GM19043 (cell line): ENCODE results near the gene ZDBF2.
"Not testable (repeated sequence)": the region's sequence is repeated elsewhere in the genome, so short reads cannot be mapped to it uniquely, and the experiment has no call there.

Source experiments
- ATAC-seq: cut with Tn5 transposase; IDR thresholded peaks from one replicate; pipeline ENCODE4 v1.9.1; 2021; ENCODE audit warnings: low read depth; ENCODE audit not compliant: unreplicated experiment

ZDBF2 gene

DNA sequence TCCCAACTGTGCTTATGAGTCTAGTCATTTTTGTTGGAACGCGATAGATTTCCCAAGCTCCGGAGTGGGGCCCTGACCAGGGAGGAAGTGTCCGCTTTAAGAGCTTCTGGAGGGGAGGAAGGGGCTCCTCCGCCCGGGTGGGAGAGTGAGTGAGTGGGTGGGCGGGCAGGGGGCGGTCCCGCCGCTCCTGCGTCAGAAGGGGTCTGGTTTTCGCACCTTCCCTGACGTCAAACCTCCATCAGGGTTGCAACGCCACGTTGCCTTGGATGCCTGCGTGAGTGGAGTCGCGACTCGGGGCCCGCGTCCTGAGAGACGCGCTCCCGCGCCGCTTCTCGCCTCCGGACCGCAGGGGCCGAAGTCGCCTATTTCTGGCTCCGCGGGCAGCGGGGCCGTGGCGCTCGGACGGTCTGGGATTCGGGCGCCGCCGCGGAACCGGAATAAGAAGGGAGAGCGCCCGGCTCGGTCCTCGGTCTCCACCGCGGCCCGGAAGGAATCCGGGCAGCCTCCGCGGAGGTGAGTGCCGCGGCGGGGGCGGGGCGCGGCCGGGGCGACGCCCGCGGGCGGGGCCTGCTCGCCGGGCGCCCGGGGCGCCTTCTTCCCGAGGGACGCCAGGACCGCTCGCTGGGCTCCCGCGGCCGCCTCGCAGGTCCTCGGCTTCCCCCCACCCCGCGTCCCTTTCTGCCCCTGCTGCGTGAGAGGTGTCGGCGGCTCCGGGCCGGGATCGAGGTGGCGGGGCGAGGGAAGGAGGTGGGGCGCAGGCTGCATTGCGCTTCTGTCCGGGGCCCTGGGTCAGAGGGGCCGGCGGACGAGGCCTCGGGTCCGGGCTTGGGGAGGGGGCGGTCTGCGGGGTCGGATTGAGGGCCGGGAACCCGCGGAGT, at the start of gene ZDBF2:
TSS of gene ZDBF2 (plus strand) at position 230 of the 878 bp plus-strand sequence. CDS start 7,187 bp downstream, outside the sequence.
- peak; percentile 68 for ATAC-seq

DNA sequence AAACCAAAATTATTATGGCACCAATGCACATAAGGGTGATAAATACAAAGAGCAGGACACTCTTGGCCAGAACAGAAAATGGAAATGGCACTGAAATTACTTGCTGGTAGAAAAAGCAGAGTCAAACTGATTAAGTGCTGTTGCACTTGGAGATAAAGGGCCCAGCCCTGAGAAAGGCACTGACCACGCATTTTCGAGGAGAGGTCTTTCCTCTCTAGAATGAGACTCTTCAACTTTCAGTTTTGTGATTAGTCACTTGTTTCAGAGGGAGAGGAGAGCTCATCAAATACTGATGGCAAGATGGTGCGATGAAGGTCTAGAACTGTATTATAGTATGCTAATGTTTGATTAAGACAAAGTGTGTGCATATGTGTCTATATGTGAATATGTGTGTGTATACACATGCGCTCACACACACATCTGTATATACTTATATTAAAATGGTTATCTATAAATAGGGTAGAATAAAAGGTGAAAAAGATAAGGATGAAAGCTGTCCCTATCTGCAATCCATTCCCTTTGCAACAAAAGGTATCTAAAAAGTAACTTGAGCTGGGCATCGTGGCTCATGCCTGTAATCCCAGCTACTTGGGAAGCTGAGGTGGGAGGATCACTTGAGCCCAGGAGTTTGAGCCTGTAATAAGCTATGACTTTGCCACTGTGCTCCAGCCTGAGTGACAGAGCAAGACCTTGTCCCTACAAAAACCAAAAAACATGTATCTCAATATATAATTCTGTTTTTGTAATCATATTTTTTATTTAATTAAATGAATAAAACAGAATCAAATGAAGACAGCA, 48.8 kb upstream of the ZDBF2 start:
- ATAC-seq = peak; percentile 67

DNA sequence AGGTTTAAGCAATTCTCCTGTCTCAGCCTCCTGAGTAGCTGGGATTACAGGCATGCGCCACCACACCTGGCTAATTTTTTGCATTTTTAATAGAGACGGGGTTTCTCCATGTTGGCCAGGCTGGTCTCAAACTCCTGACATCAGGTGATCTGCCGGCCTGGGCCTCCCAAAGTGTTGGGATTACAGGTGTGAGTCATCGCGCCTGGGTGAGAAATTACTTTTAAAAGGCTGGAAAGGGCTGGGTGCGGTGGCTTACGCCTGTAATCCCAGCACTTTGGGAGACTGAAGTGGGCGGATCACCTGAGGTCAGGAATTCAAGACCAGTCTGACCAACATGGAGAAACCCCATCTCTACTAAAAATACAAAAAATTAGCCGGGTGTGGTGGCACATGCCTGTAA, 45.8 kb upstream of the ZDBF2 start:
- ATAC-seq = not testable (repeated sequence)

DNA sequence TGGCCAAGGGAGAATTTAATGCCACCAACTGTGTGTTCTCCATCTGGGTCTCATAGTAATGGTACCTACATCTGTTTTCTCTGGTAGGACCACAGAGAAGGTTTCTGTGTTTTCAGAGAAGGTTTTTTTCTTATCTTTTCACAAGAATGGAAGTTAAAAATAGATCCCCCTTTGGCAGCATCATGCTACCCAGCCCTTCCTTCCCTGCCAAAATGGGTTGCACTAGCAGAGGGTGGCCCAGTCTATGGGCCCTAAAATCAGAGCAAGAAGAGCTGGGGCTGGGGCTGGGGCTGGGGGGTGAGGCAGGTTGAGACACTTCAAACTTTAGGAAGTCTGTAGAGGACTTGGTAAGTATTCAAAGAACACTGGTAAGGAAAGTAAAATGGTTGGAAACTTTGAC, 44.8 kb upstream of the ZDBF2 start:
- no peak for ATAC-seq

DNA sequence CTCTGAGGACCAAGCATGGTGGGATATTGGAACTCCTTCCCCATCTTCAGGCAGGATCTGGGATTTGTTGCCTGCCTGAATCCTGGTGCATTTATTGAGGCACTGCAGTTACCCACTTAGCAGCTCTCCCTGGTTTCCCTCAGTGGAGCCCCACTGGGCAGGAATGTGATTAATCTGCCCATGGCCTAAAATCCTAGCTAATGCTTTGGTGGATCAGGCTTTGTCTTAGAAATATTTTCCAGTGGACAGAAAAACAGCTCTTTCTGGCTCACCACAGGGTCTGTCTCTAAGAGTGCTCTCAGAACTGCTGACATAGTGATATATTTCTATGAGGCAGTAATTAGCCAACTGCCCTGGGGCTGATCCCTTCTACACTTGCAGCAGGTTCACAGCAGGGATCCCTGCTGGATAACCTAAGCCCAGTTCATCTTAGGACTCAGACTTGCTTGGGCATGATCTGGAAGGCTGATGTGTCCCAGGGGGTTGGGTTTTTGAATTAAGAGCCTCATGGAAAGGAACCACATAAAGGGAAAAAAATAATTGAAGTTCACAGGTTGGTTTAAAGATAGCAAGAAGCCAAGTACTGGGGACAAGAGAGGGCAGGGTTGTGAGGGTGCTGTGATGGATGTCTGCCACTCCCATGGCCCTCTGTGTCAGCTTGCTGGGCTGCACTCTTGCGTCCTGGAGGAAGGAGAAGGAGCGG, 44.3 kb upstream of the ZDBF2 start:
- no peak for ATAC-seq

DNA sequence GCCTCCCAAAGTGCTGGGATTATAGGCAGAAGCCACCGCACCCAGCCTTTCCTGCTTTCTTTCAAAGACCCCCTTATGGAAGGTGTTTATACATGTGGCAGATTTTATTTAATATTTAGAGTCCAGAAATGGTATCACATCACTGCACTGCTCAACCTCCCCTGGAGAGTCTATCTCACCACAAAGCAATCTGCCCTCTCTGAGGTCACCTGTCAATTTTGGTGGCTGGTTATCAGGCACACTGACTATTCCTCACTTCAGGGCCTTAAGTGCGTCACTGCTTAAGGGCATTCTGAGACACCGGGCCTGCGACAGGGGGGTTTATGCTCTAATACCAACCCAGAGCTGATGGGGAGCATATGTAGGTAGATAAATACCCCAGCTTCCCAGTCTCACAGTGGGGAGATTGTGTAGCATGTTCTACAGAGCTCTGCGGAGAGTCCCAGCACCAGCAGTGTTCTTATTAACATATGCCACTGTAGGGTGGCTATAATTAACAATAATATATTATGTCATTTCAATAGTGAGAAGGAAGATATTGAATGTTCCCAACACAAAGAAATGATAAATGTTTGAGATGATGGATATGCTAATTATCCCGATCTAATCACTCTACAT, 42.7 kb upstream of the ZDBF2 start:
- no peak for ATAC-seq

DNA sequence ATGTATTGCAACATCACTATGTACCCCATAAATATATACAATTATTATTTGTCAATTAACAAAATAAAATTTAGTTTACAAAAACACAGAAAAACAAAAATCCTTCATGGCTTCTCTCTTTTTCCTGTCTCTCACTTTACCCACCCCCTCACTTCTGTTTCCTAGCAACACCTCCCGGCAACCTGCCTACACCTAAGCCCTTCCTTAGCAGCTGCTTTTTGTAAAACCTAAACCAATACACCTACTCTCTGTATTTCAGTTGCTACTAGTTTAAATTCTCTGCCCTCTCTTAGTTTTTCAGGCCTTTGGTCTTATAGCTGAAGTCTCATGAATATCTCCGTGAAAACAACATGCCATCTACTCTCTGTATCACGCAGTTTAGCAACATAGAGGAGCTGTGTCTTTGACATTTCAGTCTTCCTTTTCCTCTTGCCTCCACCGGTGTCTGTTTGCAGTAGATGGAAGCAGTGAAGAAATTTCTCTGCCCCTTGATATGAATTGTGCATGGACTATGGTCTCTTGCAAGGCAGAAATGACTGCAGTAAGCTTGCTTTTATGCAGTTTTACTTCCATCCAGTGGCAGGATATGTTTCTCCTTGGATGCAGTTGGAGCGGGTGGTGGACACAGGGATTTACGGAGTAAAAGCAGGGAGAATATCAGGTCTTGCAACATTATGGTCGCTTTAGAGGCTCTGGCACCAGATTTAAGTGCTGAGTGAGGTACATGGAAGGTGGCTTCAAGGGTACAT, 42.0 kb upstream of the ZDBF2 start:
- no peak for ATAC-seq

DNA sequence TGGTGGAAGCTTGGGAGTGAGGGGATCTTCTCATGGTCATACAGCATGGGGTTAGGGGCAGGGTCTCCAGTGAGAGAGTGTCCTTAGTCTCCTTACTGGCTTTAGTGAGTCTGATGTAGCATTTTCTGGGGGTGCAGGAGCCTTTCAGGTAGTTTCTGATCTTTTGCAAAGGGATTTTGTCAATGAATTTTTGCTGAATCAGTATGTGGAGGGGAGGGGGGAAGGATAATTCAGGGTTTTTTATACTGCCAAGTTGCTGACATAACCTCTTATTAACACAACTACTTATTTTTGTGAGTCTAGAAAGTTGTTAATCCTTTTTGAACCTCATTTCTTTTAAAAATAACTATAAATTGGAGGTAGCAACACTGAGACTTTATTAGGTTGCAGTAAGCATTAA, 35.3 kb upstream of the ZDBF2 start:
- no peak for ATAC-seq

DNA sequence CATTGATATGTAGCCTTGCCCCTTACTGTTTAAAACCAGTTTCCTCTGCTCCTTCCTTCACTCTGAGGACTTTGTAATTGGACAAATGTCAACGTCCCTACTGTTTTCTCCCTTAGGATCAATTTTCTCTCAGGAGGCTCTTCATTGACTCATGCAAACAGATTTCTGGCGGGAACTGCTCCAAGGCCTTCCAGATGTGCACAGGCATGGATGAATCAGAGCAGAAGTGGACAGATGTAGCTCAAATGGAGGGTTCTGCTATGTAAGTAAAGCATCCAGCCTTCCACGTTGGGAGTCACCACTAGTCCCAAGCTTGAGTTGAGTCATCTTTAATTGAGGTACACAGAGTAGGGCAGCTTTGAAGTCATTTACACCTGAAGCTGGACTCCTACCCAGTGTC, 34.1 kb upstream of the ZDBF2 start:
- ATAC-seq = no peak

DNA sequence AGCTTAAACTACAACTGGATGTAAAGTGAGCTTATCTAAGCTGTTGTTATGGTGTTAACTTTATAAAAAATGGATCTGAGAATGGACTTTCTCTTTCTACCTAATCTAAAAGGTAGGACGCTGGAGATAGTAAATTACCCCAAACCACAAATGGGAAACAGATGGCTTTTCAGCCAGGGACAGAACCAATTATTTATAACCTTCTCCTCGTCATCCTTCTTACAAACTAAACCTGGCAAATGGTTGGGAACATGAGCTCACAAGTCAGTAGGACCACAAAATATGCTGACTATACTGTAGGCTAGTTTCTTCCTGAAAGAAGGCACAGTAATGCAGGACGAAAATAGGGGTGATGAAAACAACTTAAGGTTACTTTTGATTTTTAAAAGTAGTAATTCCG, 32.7 kb upstream of the ZDBF2 start:
- no peak for ATAC-seq

DNA sequence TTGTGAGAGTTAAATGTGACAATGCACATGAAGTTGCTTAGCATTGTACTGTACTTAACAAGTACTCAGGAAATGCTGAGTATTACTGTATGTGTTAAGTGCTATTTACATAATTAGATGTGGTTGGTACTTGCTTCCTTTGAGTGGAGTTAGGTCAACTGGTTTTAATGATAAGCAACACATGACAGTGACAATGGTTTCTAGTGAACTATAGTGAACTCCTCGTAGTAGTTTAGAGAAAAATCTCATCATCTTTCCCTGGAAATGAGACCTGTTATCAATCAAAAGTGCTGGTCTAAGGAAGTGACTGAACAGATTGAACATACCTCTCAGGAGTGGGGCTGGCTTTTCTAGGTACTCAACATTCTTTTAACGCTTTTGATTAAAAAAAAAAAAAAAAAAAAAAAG, 29.2 kb upstream of the ZDBF2 start:
- peak; percentile 60 for ATAC-seq

DNA sequence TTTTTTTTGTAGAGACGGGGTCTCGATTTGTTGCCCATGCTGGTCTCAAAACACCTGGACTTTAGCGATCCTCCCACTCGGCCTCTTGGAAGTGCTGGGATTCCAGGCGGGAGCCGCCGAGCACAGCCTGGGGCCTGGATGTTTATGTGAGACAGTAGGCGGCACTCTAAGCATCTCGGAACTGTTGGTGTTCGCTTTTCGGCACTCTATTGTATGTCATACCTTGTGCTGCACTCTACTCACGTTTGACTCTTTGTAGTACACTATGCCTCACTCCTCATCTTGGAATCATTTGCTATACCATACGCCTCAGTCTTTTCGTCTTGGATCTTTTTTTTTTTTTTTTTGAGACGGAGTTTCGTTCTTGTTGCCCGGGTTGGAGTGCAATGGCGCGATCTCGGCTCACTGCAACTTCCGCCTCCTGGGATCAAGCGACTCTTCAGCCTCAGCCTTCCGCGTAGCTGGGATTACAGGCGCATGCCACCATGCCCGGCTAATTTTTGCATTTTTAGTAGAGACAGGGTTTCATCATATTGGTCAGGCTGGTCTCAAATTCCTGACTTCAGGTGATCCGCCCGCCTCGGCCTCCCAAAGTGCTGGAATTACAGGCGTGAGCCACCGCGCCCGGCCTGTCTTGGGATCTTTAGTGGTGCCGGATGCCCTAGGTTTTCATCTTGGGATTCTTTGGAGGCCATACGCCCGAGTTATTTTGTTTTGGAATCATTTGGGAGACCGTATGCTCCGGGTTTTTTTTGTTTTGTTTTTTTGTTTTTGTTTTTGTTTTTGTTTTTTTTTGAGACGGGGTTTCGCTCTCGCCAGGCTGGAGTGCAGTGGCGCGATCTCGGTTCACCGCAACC, 24.2 kb upstream of the ZDBF2 start:
- no peak for ATAC-seq

DNA sequence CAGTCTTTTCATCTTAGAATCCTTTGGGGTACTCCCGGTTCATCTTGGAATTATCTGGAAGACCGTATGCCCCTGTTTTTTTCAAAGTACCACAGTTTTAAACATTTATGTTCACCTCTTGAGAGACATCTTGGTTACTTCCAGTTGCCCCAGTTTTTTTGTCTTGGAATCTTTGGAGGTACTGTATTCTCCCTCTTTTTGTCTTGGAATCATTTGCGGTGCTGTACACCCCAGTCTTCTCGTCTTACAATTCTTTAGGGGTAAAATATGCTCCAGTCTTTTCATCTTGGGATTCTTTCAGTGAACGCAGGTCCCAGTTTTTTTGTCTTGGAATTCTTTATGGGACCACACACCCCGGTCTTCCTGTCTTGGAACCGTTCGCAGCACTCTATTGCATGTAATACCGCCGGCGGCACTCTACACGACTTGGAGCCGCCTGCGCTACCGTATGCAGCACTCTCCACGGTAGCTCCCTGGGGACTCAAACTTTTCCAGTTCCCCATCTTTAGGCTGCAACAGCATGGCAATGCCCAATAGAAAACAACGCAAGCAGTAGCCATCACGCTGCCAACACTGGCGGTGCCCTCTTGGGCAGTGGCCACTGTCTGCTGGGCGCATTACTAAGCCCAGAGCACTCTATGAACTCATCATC, 21.2 kb upstream of the ZDBF2 start:
- ATAC-seq = no peak

DNA sequence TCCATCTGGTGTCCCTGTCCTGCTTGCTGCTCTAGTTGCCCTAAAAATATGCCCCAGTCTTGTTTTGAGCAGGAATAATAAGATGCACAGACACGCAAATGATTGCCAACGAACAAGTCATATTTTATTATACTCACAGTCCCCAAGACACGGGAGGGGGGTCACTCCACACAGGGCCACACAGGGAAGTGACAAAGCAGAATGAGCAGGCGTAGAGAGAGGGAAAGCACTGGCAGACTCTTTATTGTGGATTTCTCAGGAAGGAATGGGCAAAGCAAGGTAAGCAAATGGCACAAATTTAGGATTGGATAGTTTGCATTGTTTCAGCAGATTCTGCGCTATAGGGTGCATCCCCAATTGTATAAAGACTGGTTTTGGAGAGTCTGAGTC, 20.7 kb upstream of the ZDBF2 start:
- ATAC-seq = no peak

DNA sequence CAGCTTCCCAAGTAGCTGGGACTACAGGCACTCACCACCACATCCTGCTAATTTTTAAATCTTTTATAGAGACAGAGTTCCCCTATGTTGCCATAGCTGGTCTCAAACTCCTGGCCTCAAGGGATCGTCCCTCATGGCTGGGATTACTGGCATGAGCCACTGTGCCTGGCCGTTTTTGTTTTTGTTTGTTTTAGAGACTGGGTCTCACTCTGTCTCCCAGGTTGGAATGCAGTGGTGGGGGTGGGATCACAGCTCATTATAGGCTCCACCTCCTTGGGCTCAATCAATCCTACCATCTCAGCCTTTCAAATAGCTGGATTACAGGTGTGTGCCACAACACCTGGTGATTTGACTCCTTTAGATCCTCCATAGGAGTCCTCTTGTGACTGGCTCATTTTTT, 19.5 kb upstream of the ZDBF2 start:
- ATAC-seq = no peak

DNA sequence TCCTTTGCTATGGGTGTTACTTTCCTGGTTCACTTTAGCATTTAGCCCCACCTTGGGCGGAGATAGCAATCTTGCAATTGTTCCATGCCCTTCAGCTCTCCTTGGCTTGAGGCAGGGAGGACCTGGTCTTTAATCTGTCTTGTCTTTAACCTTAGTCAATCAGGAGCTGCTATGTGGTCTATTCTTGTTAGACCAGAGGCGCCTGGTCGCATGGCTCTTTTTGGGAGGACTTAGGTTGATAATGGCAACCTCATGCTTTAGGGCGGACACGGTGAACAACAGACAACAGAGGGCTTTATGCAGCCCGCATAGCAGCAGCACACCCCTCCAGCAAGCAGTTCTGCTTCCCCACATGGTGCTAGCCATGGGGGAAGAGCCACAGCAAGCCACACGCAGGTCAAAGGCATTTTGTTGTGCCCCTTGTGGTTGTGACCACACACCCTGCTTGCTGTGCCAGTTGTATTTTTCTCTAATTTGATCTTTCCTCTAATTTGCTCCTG, 17.7 kb upstream of the ZDBF2 start:
- ATAC-seq = no peak

DNA sequence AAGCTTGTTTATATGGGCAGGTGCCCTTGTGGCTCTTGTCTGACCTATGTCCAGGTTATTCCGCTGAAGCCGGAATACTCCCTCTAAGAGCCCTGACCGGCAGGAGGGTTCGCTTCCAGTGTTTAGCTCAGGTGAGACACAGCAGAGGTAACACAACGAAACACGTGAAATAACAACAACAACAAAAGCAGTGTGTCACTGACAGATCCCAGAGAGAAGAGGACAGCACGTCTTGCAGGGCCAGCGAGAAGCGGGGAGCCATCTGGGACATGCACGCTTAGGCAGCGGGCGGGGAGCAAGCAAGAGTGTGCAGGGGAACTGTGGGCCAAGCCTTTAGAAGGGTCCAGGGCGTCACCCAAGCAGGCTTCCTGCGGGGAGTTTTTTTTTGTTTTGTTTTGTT, 17.1 kb upstream of the ZDBF2 start:
- ATAC-seq = no peak

DNA sequence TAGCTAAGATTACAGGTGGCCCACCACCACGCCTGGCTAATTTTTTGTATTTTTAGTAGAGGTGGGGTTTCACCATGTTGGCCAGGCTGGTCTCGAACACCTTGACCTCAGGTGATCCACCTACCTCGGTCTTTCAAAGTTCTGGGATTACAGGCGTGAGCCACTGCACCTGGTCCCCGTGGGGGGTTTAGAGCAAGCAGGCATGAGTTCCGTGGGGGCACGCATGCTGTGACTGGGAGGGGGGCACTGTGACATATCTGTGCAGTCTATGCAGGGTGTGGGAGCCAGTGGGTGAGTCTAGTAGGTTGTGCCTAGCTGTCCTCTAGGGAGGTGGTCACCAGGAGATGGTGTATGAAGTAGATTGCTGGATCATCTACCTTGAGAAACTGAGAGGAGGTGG, 16.6 kb upstream of the ZDBF2 start:
- no peak for ATAC-seq
